Transverse colon (tissue), 3 donors: ENCODE results near the gene TP53BP1.

Experiments used
- EP300 ChIP-seq: sonication (generic); formaldehyde crosslinking; IDR thresholded peaks from one replicate; pipeline ENCODE4 v1.6.1; 2017; ENCODE audit warnings: antibody characterized with exemption, low read depth
- TF ChIP-seq, protein P1 (sequence below), 5 experiments: fragments of 200-600 bp in 3 of 5; fragments of 450-650 bp in 2 of 5; sonication (generic) in 3 of 5; IDR thresholded peaks; 1 replicate in 2 of 5; 2 replicates in 3 of 5; pipeline ENCODE4 v1.5.1; 2016 to 2017; ENCODE audit warnings: antibody characterized with exemption in 5 of 5, inconsistent platforms in 3 of 5, mild to moderate bottlenecking in 2 of 5, moderate library complexity in 1 of 5

DNA sequence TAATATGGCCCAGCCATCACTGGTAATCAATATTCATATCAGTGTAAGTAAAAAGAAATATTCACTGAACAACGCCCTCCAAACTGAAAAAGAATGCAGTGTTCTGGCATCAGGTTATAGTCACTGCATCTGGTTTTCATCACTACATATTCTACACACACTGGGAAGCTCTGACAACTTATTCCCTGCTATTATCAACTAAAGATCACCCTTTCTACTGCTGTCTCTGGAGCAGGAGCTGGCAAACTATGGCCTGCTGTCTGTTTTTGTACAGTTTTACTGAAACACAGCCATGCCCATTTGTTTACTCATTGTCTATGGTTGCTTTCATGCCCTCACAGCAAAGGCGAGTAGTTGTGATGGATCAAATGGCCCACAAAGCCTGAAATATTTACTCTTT lies 86.8 kb downstream of the TP53BP1 start:
- TF ChIP-seq, protein P1, sequence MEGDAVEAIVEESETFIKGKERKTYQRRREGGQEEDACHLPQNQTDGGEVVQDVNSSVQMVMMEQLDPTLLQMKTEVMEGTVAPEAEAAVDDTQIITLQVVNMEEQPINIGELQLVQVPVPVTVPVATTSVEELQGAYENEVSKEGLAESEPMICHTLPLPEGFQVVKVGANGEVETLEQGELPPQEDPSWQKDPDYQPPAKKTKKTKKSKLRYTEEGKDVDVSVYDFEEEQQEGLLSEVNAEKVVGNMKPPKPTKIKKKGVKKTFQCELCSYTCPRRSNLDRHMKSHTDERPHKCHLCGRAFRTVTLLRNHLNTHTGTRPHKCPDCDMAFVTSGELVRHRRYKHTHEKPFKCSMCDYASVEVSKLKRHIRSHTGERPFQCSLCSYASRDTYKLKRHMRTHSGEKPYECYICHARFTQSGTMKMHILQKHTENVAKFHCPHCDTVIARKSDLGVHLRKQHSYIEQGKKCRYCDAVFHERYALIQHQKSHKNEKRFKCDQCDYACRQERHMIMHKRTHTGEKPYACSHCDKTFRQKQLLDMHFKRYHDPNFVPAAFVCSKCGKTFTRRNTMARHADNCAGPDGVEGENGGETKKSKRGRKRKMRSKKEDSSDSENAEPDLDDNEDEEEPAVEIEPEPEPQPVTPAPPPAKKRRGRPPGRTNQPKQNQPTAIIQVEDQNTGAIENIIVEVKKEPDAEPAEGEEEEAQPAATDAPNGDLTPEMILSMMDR (IDR thresholded peaks at IDR 0.05) = no peak
- TF ChIP-seq EP300 = no peak
